Stimulated activated naive CD4-positive, alpha-beta T cell (primary cell): Measurements from ENCODE around the gene C19orf38.
"Not testable (repeated sequence)": the region's sequence is repeated elsewhere in the genome, so short reads cannot be mapped to it uniquely, and the experiment has no call there.

Source experiments
- DNase-seq, 6 experiments: peaks; one replicate each; lab custom pipeline; 2025; lab: John Stamatoyannopoulos, UW

C19orf38 gene

GRCh38 chr19:10823690-10824089, 24.5 kb upstream of the C19orf38 start:
- no peak for DNase-seq

GRCh38 chr19:10826231-10826630, 22.0 kb upstream of the C19orf38 start:
- no peak for DNase-seq

GRCh38 chr19:10826846-10827245, 21.4 kb upstream of the C19orf38 start:
- no peak for DNase-seq

- DNase-seq = no peak
Measured at GRCh38 chr19:10828981-10829821, 19.0 kb upstream of the C19orf38 start.

GRCh38 chr19:10829967-10830366, 18.2 kb upstream of the C19orf38 start:
- DNase-seq = no peak

GRCh38 chr19:10830370-10830769, 17.8 kb upstream of the C19orf38 start:
- DNase-seq = no peak

GRCh38 chr19:10830931-10831779, 17.1 kb upstream of the C19orf38 start:
- DNase-seq = no peak

- DNase-seq = no peak
Measured at GRCh38 chr19:10831987-10832938, 16.0 kb upstream of the C19orf38 start.

- no peak for DNase-seq
Measured at GRCh38 chr19:10832939-10833296, 15.3 kb upstream of the C19orf38 start.

GRCh38 chr19:10835089-10835753, 13.0 kb upstream of the C19orf38 start:
- no peak for DNase-seq

GRCh38 chr19:10835754-10836478, 12.3 kb upstream of the C19orf38 start, which contains the start of gene TMED1:
Gene TMED1, minus strand, starts transcription at chr19:10836212. Its CDS starts 21 bp downstream, at chr19:10836191.
- peak; percentile 89 to 96 (median 94) for DNase-seq

GRCh38 chr19:10836479-10837330, 11.5 kb upstream of the C19orf38 start:
- DNase-seq = peak in 2 of 6 experiments; percentile 76 to 78

- DNase-seq = not testable (repeated sequence)
Measured at GRCh38 chr19:10837649-10838048, 10.6 kb upstream of the C19orf38 start.

- no peak for DNase-seq
Measured at GRCh38 chr19:10838377-10838776, 9.8 kb upstream of the C19orf38 start.

- DNase-seq = no peak
Measured at GRCh38 chr19:10839114-10840050, 8.8 kb upstream of the C19orf38 start.

GRCh38 chr19:10842788-10843187, 5.4 kb upstream of the C19orf38 start:
- DNase-seq = no peak

- no peak for DNase-seq
Measured at GRCh38 chr19:10846500-10847202, 1.6 kb upstream of the C19orf38 start.

- no peak for DNase-seq
Measured at GRCh38 chr19:10850631-10851030, 2.4 kb downstream of the C19orf38 start.
